Measurements from ENCODE around the gene EIF3J.

EIF3J gene

DNA sequence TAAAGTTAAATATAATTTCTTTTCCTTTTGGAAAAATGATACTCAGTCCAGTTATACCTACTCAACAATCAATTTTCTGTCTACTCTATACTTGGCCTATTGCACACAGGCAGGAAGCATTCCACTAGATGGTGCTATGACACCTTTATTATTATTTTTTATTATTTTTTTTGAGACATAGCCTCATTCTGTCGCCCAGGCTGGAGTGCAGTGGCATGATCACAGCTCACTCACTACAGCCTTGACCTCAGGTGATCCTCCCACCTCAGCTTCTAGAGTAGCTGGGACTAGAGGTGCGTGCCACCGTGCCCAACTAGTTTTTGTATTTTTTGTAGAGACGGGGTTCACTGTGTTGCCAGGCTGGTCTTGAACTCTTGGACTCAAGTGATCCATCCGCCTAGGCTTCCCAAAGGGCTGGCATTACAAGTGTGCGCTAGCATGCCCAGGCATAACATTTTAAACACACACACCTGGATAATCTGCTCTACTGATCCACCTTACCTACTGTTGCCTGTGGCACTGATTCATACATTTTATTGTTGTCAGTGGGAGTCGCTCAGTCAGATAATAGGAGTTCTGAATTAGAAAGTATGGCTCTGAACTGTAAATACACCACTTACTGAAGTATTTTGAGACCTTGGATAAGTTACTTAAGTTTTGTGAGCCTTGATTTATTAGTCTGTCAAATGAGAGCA lies 56.2 kb downstream of the EIF3J start:
- no peak for DNase-seq (ENCODE audit: low read depth in 2 of 2)

DNA sequence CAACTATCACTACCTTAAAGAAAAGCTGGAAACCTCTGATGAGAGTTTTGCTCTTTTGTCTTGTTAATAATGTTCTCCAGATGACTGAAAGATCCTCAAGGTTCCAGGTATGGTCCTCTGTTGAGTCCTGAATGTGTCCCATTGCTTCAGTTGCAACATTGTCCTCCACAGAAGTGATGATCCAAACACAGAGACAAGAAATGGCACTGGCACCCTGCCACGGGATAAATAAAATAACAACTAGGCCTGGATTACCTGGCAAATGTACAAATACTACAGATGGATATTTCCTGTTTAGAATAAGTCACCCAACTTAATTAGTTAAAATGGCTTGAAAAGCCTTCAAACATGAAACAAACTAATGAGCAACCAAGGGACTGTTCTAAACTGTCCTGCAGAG lies 58.3 kb downstream of the EIF3J start:
- DNase-seq (ENCODE audit: low read depth in 2 of 2), result no peak

DNA sequence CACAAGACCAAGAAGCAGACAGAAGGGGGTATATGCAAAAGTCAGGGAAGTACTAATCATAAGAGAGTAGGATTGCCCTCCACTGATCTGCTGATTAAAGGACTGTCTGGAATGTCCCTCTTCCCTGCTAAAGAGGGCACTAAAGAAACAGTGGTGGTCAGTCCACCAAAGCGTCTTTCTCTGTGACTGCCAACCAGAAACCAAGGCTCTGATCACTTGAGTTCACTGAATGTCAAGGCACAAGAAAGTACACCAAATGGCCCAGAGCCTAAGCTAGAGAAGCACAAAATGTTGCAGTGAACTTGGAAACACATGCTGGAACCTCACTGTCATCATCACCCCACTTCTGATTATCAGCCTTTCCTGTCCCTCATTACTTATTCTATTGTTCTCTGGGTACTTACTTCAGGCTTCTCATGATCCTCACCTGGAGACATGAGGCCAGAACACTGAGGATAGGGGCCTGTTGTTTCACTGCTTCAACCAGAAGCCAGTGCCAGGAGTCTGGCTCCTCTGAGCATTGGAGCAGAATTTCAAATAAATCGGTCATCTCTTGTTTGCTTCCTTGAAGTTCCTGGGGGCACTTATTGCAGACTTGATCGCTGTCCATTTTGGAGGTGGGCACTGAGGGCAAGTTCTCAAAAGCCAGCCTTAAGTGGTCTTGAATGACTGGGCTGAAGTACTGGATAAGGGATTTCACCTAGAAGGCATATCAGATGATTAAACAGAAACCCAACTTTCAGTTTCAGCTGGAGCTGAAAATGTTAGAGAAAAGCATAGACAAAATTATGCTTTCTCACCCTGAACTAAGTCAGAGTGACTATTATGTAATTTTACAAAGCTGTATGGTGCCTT lies 58.9 kb downstream of the EIF3J start:
- DNase-seq (ENCODE audit: low read depth in 2 of 2), result no peak

DNA sequence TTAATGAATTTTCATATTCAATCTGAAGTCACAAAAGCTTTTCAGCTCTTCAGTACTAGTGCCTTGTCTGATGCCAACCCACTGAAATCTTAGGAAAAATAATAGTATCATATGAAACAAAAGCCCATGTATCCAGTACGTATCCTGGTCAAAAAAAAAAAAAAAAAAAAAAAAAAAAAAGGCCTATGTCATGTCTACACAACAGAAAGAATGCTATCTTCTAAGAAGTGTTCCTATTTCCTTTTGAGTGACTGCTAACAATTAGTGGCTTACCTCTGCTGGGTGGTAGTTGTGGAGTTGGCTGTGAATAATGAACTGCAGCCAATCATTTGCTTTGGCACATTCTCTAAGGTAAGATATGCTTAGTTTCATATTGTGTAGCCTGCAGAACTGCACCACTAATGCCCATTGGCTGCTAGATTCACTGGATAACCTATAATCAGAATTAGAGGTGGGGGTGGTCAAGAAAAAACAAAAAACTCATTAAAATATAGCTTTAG lies 59.6 kb downstream of the EIF3J start:
- DNase-seq (ENCODE audit: low read depth in 2 of 2), result no peak

DNA sequence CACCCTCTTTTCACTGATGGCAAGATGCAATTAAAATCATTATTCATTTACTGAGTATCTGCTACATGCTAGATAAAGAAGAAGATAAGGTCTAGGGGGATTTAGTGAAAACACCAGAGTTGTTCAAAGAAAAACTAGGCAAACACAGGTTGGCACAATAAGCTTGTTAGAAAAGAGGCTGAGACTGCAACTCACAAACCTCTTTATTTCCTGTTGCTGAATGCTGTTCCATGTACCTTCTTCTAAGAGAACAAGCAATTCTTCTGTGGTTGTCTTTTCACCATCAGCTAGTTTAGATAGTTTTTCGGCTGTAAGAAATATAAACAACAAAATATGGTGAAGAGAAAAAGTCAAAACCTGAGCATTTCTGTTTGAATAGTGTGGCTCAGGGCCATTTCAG lies 61.1 kb downstream of the EIF3J start:
- DNase-seq (ENCODE audit: low read depth in 2 of 2), result no peak

DNA sequence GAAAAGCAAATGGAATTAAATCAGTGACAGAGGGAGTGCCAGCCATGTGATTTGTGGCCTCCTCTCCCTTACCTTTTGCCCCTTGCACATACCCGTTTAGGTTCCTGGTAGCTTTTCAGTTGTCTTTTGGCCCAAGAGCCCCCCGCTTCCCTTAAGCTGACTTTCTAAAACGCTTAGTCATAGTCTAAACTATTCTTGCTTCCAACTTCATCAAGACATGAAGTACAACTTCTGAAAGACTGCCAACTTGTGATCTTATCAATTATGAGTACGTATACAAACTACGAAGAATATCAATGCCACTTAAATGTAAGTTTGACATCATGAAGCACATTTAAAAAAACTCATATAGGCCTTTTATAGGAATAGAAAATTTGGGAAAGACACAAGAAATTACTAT lies 61.9 kb downstream of the EIF3J start:
- no peak for DNase-seq (ENCODE audit: low read depth in 2 of 2)

DNA sequence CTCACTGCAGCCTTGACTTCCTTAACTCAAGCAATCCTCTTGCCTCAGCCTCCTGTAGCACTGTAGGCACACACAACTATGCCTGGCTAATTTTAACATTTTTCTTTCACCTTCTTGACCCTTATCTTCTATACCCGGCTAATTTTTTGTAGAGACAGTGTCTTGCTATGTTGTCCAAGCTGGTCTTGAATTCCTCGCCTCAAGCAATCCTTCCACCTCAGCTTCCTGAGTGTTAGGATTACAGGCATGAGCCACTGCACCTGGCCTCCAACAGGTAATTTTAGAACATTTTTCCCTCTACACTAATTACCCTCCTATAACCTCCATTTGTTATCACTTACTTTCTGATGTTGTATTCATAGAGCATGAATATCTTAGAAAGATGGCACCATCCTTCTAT lies 66.2 kb downstream of the EIF3J start:
- no peak for DNase-seq (ENCODE audit: low read depth in 2 of 2)

DNA sequence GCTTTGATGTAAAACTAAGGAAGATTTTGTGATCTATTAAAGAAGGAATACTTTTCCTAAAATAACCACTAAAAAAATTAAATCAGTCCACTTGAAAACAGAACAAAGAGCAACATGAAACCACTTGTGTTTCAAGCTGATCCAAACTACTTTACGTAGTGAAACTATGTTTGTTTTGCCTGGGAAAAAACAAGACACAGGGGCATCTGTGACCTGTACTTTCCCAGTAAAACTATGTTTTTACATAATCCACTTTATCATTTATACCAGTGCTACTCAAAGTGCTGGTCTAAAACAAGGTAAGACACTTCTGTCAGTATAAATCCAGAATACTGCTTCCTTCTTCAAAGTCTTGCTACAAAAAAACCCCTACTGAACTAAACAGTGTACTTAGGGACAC lies 69.8 kb downstream of the EIF3J start:
- DNase-seq (ENCODE audit: low read depth in 2 of 2), result no peak

All from activated CD8-positive, alpha-beta memory T cell treated with anti-CD3 and anti-CD28 coated beads for 4 hours (primary cell).